GM19023 (cell line): ENCODE results near the gene SYNGR4.
A peak's percentile ranks its signal among the peaks of the same experiment; 100 is the strongest.

ENCODE experiments used
- ATAC-seq: cut with Tn5 transposase; IDR thresholded peaks from one replicate; pipeline ENCODE4 v1.9.1; 2021; ENCODE audit warnings: mild to moderate bottlenecking, moderate library complexity; ENCODE audit not compliant: unreplicated experiment

Gene SYNGR4

DNA sequence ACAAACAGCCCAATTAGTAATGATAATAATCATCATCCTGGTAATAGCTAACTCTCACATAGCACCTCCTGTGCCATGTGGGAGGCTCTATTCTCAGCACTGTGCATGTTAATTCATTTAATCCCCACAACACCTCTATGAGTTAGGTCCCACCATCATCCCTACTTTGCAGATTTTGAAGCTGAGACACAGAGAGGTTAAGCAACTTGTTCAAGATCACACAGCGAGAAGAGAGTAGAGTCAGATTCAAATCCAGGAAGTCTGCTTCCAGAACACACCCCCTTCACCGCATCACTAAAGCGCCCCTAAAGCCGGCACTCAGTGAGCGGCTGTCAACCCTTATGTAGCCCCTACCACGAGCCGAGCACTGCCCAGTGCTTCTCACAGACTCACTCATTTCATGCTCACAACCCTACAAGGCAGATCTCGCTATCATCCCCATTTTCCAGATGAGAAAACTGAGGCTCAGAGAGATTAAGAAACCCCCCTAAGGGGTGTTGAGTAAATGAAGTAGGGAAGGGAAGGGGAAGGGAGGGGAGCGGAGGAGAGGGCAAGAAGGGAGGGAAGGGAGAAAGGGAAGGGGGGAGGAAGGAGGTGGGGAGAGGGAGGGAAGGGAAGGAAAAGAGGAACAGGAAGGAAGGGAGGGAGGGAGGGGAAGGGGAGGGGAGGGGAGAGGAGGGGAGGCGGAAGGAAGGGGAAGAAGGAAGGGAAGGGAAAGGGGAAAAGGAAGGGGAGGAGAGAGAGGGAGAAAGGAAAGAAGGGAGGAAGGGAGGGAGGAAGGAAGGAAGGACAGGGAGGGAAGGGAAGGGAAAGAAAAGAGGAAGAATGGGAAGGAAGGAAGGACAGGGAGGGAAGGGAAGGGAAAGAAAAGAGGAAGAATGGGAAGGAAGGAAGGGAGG lies 22.4 kb upstream of the SYNGR4 start:
- ATAC-seq = no peak

DNA sequence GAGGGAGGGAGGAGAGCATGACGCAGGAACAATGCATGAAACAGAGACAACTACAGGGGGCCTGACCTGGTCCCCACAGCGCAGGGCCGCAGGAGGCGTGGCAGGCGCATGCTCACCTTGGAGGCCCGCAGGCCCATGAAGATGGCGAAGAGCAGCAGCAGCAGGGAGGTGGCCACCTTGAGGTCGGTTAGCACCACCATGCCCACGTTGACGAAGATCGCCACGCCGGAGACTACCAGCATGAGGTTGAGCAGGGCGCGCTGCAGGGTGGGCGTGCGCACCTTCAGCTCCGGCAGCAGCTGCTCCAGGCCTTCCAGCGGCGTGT lies 21.8 kb upstream of the SYNGR4 start:
- no peak for ATAC-seq

DNA sequence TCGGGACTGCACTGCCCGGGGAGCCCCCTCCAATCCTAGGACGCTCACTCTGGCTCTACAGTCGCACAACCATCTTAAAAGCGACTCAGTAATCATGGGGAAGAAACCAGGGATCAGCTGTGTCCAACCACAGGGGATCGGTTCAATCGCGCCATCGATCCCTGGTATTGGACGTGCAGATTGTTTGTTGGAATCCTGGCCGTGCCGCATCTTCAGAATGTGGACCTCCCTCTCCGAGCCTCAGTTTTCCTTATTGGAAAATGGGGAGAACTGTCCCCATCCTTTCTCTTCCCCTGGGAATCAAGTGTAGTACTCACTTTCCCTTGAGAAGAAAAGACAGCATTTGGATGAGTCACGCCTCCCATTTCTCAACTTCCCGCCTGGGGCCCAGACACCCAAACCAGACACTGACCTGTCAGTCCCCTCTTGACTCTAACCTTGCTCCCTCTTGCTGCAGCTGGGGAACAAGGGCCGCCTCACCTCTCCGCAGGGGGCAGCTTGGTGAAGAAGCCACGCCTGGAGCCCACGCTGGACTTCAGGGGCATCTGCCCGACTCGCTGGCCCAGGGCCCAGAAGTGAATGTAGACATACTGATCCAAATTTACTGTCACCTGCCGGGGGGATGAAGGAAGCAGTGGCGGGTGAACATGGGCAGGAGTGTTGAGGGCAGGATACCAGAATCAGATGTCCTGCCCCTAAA lies 21.2 kb upstream of the SYNGR4 start:
- no peak for ATAC-seq

DNA sequence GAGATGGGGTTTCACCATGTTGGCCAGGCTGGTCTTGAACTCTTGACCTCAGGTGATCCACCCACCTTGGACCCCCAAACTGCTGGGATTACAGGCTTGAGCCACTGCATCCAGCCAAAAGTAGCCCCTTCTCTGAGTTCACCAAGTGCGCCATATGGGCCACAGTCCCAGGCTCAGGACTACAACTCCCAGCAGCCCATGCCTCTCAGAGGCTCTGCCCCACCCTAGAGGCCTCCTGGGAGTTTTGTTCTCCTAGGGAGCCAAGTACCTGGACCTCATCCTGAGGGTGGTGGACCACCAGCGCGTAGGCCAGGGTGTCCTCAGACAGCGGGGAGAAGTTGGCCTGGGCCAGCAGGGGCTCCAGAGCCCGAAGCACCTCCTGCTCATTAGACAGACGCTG lies 19.3 kb upstream of the SYNGR4 start:
- no peak for ATAC-seq

DNA sequence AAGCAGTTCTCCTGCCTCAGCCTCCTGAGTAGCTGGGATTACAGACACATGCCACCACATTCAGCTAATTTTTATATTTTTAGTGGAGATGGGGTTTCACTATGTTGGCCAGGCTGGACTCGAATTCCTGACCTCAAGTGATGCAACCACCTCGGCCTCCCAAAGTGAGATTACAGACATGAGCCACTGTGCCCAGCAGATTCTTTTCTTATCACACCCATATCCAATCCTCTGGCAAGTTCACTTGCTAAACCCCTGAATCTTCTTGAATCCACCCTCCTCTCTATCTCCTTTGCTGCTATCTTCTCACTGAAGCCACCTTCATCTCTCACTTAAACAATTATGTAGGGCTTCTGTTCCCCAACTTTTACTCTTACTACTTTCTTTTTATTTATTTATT lies 18.0 kb upstream of the SYNGR4 start:
- ATAC-seq = no peak

DNA sequence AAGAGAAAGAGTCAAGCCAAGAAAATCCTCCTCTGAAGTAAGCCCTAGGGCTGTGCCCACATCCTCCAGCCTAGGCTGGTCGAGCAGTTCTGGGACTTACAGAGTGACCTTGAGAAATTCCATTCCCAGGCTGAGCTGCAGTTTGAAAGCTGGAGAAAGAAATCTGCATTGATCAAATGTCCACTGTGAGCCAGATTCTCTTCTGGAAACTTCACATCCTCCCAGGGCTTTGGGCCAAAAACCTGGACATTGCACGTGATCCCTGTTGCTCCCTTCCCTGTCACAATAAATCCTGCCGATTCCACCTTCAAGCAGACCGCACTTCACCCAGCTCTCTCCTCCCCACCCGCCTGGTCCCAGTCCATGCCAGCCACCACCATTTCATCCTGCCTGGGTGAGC lies 16.1 kb upstream of the SYNGR4 start:
- no peak for ATAC-seq

DNA sequence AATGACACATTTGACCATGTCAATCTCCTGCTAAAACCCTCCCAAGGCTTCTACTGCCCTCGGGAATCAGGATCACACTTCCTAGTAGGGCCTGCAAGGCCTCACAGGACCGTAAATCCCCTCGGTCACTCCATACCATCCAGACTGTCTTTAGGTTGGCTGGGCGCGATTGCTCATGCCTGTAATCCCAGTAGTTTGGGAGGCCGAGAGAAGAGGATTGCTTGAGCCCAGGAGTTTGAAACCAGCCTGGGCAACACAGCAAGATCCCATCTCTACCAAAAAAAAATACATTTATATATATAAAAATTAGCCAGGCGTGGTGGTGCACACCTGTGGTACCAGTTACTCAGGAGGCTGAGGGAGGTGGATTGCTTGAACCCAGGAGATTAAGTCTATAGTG lies 15.4 kb upstream of the SYNGR4 start:
- no peak for ATAC-seq

DNA sequence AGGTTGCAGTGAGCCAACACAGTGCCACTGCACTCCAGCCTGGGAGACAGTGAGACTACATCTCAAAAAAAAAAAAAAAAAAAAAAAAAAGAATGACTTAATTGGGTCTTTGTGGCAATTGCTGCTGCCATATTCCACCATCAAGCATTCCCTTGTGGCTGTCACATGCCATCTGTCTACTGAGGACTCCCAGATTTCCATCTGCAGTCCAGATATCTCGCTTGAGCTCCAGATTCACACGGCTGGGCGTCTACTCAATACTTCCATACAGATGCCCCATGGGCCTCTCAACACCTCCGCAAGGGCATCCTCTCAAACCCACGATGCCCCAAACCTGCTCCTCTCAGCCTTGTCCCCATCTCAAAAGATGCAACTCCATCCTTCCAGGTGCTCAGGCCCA lies 13.3 kb upstream of the SYNGR4 start:
- ATAC-seq = no peak

DNA sequence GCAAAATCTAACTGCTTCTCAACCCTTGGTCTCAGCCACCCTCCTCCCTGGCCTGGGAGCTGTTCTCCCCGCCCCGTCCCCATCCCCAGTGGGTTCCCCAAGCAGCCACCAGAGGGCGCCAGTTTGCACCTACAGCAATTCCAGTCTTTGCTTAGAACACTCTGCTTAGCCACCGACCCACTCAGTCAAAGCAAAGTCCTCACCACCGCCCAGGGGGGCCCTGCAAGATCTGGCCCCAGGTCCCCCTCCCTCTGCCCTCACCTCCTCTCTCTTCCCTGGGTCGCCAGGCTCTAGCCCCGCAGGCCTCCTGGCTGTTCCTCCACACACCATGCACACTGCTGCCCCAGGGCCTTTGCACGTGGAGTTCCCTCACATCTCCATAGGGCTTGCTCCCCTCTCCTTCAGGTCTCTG lies 12.8 kb upstream of the SYNGR4 start:
- ATAC-seq = no peak

DNA sequence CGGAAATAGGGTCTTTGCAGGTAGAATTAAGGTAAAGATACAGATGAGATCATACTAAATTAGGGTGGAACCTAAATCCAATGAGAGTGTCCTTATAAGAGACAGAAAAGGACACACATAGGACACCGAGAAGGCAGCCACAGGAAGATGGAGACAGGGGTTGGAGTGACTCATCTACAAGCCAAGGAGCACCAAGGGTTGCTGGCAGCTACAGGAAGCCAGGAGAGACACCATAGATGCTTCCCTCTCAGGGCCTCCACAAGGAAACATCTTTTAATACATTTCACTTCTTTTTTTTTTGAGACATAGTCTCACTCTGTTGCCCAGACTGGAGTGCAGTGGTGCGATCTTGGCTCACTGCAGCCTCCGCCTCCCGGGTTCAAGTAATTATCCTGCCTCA lies 10.5 kb upstream of the SYNGR4 start:
- ATAC-seq = no peak

DNA sequence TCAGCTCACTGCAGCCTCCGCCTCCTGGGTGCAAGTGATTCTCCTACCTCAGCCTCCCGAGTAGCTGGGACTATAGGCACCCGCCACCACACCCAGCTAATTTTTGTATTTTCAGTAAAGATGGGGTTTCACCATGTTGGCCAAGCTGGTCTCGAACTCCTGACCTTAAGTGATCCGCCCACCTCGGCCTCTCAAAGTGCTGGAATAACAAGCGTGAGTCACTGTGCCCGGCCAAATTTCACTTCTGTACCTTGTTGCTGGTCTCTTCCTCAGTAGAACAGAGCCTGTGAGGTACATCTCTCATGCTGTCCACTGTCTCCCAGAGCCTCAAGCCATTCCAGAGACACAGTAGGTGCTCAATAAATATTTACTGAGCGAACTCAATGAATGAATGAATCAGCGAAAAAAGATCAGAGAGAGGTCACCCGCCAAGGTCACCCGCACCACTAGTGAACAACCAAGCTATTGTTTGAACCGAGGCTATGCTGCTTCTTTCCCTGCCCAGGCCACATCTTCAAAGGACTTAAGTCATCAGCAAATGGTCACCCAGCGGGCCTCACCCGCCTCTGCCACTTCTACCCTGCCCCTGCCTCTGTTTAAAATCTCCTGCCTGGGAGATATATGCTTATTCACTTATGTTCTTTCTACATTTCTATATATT lies 9.7 kb upstream of the SYNGR4 start:
- no peak for ATAC-seq

DNA sequence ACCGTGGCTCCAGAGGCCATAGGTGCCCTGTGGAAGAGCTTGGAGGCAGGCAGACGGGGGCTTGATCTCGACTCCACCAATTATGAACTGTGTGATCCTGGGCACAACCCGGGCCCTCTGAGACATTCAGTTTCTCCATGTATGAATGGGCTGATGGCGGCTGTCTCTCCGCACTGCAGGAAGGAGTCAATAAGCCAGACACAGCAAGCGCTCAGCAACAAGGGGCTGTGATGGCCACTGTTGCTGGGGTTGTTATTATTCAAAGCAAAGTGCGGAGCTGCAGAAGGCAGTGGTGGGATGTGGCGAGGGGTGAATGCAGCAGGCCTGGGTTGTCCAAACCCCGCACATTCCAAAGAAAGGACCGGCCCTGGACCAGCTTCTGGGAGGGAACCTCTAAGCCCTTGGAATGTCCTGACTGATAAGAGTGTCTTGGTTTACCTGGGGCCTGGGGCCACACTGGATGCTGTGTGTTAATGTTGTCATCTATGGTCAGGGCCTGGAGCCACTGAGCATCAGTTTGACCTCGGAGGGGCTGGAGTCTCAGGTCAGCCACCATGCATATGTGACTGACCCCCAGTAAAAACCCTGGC lies 8.7 kb upstream of the SYNGR4 start:
- no peak for ATAC-seq

DNA sequence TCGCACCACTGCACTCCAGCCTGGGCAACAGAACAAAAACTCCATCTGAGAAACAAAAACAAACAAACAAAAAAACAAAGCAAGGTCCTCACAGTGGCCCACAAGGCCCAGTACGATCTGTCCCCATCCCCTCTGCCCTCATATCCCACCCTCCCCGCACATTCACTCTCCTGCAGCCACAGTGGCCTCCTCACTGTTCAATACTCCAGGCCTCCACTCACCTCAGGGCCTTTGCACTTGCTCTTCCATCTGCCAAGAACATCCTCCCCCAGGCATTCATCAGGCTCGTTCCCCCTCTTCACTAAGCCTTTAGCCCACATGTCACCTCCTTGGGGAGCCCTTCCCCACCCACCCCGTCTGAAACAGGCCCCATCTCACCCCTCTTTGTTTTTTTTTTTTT lies 5.0 kb upstream of the SYNGR4 start:
- no peak for ATAC-seq

DNA sequence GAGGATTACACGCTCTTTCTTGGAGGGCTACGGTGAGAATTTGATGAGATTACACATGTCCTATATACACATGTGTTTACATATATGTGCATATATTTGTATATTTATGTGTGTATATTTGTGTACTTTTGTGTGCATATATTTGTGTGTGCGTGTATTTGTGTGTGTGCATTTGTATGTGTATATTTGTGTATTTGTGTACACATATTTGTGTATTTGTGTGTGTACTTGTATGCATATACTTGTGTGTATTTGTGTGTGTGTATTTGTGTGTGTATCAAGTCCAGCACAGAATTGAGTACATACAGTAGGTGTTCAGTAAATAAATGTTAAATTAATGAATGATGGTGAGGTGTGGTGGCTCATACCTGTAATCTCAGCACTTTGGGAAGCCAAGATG lies 2.3 kb upstream of the SYNGR4 start:
- ATAC-seq = no peak

DNA sequence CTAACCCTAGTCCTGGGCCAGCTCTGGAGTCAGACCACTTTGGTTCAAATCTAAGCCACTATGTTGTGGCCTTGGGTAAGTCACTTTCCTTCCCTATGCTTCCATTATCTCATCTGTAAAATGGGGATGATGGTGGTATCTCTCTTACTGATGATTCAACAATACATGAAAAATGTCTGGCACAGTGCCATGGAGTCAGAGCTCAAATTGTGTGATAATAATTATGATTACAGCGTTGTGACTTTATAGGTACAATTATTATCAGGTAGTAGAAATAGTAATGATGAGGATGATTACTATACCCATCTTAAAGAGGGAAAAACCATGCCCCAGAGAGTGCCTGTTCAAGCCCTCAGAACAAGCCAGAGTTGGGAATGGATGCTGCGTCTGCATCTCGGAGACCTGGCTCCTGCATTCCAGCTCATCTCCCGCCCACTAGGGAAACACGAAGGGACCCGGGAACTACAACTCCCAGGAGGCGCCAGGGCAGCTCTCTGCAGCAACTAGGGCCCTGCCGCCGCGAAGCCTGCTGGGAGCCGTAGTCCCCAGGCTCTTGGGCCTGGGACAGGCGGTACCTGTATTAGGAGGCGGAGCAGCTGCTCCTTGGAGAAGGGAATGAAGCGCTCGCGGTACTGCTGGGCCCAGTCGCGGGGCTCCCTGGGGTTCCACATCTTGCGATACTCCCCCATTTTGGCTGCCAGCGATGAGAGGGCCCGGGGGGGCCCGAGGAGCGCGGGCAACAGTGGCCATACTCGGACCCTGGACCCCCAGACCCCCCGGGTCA lies 1.3 kb upstream of the SYNGR4 start:
- peak; percentile 49 for ATAC-seq

DNA sequence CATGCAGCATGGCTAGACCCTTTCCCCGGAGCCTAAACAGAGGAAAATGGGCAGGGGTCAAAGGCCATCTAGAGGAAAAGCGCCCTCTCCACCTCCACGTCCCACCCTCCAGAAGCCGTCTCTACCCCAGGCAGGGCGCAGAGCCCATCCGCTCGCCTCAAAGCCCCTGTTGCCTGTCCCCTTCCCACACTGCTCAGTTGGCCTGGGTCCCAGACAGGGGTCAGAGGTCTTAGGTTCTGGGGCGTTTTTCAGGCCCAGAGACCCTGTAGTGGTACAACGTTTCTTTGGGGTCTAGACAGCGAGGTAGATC lies 712 bp upstream of the SYNGR4 start:
- peak; percentile 27 for ATAC-seq

DNA sequence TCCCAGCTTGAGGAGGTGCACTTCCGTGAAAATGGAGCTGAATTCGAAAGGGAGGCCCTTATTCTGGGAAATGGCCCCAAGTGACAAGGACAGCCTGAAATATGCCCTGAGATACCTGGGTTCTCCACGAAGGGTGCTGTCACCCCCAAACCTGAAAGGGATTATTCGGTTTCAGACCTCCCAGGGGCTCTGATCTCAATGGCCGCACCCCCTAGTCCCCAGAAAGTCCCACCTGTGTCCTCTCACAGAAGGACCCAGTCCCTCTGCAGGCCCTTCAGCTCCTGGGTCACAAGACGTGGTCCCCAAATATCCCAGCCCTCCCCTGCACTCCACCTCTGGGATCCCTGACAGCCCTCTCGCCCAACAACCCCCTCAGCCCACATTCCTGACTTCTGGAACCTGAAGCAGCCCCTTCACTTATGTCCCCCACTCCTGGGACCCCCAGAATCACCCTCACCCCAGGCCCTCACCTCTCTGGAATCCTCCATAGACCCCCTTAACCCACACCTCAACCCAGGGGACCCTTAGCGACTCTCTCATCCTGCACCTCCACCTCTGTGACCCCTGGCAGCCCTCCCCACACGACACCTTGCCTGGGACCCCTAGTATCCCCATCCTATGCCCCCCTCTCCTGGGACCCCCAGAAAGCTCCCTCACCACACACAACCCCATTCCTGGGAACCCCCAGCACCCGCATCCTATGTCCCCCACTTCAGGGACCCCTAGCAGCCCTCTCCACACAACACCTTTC lies 606 bp downstream of the SYNGR4 start:
- ATAC-seq = no peak

DNA sequence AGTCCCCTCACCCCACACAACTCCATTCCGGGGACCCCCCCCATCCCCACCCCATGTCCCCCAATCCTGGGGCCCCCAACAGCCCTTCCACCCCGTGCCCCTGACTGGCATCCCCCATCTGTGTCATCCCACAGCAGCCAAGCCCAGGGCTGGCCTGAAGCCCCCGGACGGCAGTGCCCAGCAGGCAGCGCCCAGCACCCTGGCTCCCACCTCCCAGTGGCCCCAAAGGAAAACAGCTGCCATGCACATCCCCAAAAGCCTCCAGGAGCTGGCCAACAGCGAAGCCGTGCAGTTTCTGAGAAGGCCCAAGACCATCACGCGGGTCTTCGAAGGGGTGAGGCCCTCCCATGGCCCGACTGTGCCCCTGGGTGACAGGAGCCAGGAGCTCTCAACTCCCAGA lies 1.4 kb downstream of the SYNGR4 start:
- ATAC-seq = no peak

DNA sequence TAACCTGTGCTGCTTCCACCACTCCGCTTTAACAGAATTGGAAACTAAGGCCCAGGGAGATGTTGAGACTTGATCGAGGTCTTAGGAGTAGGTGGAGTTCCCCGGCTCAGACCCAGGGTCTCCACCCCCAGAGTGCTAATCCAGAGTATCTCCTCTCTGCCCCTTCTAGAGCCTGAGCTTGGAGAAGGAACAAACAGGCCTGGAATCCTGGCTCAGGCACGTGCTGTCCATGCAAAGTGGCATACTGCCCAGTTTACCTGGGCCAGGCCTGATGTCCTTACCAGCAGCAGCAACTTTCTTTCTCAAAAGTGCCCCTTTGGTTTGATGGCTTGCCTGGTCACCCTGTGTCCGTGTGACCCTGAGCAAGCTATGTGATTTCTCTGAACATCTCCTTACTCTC lies 3.7 kb downstream of the SYNGR4 start:
- ATAC-seq = no peak

DNA sequence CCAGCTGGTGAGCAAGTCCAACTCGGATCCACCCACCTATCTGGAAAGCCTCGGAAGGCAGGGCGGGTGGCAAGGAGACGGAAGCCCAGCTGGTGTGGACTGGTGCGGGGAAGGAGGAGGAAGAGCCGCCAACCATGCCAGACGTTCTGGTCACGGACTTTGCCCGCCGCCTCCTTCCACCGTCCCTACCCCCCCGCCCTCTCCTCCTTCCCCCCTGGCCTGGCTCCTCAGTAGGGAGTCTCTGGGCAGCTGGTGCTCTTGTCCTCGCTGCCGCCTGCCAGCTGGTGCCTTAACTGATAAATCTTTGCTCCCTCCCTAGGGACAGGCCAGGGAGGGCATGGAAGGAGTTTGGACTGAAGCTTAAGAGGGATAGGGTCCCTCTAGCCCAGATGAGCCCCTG lies 4.8 kb downstream of the SYNGR4 start:
- no peak for ATAC-seq
